NCI-H345 treated with DMSO at 0.1 percent for 48 hours (cell line): Measurements from ENCODE around the gene AK5.

Experiments
- DNase-seq: peaks from one replicate; lab custom pipeline; 2025; ENCODE audit not compliant: unreplicated experiment; lab: John Stamatoyannopoulos, UW

The AK5 gene

GRCh38 chr1:77348549-77348948 is 66.7 kb downstream of the AK5 start:
- DNase-seq: no peak

- no peak for DNase-seq
Observed at GRCh38 chr1:77349275-77349674, 67.5 kb downstream of the AK5 start.

DNA sequence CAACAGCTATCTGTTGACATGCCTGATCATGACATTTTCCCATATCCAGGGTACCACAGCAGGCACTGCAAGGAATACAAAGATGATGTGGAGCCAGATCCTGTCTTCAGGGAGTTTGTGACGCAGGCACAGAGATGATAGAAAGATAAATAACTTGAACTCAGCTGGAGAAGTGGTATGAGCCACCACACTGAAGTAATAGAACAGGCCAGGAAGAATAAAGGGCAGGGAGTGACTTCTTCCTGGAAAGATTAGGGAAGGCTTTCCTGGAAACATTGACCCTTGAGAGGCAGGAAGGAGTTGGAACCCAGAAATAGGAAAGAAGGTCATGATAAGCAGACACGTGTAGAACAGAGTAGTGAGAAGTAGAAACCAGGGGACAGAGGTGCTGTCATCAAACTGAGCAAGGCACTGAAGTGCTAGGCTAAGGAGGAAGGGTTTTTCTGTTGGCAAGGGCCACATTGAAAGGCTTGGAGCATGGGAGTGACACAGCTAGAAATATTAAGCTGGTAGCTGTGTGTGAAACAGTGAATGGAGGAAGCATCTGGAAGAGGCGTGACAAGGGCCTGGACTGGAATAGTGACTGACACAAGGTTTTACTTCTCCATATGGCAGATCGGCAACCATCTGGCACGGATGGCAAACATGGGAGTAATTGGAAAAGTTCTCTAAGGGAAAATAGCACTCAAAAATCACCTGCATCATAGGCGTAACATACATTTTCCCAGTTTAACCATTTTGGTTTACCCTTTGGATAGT is 68.4 kb downstream of the AK5 start:
- DNase-seq: no peak

GRCh38 chr1:77354536-77354935 is 72.7 kb downstream of the AK5 start:
- no peak for DNase-seq

- no peak for DNase-seq
Observed at GRCh38 chr1:77355010-77355409, 73.2 kb downstream of the AK5 start.

- DNase-seq: no peak
Observed at GRCh38 chr1:77356136-77356535, 74.3 kb downstream of the AK5 start.

DNA sequence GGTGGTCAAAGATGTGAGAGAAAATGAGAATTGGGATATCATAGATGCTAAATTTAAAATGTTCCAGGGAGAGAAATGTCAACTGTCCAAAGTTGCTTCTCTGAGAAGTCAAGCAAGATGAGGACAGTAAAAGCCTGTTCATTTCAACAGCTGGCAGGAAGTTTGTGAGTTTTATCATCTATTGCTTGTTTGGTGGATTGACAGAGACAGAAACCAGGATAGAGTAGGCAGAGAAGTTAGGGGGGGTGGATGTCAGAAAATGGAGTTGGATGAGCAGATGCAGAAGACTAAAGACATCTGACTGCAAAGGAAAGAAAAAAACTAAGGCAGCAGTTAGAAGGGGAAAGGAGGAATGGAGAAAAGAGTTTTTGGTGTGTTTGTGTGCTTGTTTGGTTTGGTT is 78.4 kb downstream of the AK5 start:
- DNase-seq: no peak

DNA sequence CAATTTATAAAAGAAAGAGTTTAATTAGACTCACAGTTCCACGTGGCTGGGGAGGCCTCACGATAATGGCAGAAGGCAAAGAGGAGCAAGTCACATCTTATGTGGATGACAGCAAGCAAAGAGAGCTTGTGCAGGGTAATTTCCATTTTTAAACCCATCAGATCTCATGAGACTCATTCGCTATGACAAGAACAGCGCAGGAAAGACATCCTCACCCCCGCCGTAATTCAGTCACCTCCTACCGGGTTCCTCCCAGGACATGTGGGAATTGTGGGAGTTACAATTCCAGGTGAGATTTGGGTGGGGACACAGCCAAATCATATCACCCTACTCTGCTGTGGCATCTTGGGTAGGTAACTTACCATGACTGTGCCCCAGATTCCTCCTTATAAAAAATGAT is 79.8 kb downstream of the AK5 start:
- DNase-seq: no peak

DNA sequence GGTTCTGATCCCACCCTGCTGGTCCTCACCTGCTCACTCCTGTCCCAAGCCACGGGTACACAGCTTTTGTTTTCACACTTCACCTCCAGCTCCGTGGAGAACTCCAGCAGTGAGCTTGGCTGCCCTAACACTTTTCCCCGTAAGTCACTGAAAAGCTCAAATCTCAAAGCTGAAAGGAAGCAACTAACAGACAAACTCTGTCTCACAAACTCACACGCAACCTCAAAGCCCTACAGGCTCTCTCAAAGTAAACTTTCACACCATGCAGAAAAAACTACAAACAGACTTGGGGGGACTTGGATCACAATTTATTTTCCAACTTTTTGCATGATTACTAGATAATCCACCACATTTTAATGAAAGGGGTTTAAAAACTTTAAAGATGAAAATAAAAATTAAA is 88.3 kb downstream of the AK5 start:
- no peak for DNase-seq

DNA sequence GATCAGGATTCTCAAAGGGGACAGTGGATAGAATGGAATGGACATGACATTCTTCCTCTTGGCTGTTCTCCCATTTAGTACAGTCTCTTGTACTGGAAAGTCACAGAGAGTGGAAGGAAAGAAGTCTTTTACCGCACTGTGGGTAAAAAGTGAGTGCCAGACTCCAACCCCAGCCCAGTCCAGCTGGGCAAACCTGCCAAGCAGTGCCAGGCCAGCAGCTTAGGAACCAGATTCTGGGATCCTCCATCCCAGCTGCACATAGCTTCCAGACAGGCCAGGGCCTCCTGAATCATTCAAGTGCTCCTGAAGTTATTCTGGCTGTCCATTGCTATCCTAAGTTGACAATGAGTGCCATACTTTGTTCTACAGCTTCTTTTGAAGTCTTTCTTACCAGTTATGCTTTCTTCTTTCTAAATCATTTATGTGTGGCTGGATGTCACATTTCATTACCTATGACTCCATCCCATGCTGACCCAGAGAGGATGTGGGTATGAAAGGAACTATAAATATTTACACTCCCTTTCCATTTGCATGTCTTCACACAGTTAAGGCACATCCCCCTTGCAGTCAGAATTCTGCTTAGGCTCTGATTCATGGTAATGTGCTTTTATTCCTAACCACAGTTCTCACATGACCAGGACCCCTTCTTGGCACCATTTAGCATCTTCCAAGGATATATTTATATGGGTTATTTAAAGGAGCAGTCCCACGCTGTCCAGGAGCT is 88.9 kb downstream of the AK5 start:
- DNase-seq: no peak

GRCh38 chr1:77371396-77371795 is 89.6 kb downstream of the AK5 start:
- DNase-seq: no peak

DNA sequence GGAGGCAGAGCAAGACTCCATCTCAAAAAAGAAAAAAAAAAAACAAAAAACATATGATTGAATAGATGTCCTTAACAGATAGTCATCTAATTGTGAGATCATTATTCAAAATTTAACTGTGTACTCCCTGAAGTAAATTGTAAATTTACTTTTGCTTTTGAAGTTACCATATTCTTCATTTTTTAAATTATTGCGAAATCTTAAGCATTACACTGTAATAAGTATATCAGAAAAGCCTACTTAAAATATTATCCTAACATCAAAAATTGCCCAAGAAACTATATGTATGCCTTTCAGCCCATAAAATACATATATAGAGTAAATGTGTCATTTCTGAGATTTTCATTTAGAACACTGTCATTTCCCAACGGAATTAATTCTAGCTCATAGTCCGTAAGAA is 91.9 kb downstream of the AK5 start:
- no peak for DNase-seq

GRCh38 chr1:77375541-77375940 is 93.7 kb downstream of the AK5 start:
- no peak for DNase-seq

- DNase-seq: no peak
Observed at GRCh38 chr1:77375990-77376389, 94.2 kb downstream of the AK5 start.

DNA sequence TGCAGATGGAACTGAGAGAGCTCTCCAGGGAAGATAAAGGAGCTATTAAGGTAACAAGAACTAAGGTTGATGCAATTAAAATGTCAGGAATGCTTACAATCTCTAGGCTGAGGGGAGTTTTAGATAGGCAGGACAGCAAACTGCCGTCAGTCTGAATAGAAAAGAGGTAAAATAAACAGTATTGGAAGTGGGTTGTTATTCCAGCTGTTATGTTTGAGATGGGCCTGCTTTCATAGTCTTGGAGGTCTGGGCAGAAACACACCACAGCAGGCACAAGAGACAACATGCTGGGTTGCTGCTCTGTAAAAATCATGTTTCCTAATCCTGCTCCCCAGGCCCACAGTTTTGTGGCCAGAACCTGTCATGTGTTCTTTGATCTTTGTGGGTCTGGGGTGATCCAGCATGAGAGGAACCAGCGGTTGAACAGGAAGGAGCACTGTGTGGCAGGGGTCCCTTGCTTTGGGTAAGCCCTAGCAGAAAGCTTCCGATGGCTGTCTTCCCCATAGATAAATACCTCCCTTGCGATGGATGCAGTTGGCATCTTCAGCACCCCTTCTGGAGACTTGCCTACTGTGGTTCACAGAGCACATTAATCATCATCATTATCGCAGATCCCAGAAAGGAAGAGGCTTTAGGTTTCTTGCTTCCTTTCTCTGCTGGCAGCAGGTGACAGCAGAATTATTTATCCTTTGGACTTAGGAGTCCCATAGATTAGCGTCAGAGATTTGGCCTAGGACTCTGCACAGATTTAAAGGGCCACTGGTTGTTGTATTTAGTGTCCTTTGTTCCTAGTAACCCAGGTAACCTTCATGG is 97.1 kb downstream of the AK5 start:
- no peak for DNase-seq

DNA sequence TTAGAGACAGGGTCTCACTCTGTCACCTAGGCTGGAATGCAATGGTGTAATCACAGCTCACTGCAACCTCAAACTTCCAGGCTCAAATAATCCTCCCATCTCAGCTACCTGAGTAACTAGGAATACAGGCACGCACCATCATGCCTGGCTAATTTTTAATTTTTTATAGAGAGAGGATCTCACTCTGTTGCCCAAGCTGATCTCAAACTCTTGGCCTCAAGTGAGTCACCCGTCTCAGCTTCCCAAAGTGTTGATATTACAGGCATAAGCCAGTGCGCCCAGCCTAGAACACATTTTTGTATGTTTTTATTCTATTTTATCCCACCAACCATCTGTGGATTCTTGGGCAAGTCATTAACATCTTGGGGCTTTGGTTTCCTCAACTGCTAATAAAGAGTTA is 100.5 kb downstream of the AK5 start:
- no peak for DNase-seq

- DNase-seq: no peak
Observed at GRCh38 chr1:77383236-77383635, 101.4 kb downstream of the AK5 start.

- DNase-seq: no peak
Observed at GRCh38 chr1:77385551-77385950, 103.7 kb downstream of the AK5 start.

DNA sequence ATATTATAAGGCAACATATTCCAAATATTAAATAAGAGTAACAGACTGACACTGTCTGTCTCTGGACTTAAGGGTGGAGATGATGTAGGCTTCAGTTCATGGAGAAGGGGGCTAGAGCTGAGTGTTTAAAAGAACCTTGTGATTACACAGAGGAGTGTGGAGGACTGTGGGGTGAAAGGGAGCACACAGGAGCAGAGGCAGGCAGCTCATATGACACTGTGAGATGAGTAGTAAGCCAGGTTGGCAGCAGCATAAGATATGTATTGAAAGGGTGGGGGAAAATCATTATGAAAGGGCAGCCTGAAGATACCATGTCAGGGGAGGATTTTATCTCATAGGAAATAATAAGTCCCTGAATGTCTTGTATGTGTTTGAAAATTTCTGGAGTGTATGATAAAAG is 104.5 kb downstream of the AK5 start:
- no peak for DNase-seq

DNA sequence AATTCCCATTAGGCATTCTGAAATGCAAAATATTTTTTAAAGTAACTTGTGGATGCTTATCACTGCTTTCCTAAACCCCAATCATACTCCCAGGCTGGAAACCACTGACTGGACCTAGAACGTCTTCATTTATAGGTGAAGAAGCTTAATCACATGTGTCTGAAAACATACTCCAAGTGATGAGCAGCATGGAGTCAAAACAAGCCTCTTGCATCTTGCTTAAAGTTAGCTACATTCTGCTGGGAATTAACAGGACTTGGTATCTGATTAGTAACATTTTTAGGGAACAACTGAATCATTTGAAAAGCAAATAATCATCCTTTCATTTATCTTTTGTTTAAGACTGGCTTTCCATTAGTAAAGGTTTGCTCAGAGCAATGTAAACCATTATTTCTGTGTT is 105.7 kb downstream of the AK5 start:
- no peak for DNase-seq

GRCh38 chr1:77388661-77389060 is 106.8 kb downstream of the AK5 start:
- DNase-seq: no peak

DNA sequence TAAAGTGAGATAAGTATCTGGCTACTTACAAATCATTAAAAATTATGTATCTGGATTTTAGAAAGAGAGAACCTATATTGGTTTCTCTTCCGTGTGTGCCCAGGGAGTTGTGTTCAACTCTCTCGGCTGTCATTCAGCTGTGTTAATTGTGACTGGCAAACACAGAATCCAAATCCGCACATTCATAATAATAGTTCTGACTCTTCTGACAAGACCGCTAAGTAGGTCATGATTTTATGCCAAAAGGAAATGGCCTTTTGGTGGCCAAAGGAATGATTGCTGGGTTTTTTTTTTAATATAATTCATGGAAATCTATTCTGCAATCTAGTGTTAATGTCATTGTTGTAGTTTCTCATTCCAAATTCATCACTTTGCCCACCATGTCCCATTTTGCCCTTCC is 110.7 kb downstream of the AK5 start:
- DNase-seq: no peak
